A549 (cell line): ENCODE data around the gene NSMCE4A. TPM values are rescaled to one million over a fixed set of nuclear protein-coding genes. Genes with fewer than 3 reads are reported as not detected.

ENCODE experiments used
- ATAC-seq, 2 experiments: fragments of 200-7000 bp in 1 of 2; fragments of >200 bp in 1 of 2; cut with Nextera tagmentation in 1 of 2; cut with Tn5 transposase in 1 of 2; 3 replicates each; pipeline versions ENCODE4 v1.8.0 to v1.9.1; 2018 to 2020; ENCODE audit warnings: mild to moderate bottlenecking in 1 of 2, moderate library complexity in 1 of 2
- CTCF ChIA-PET: fragments of 300-600 bp; sonication (Branson Sonifier 250); formaldehyde crosslinking; extraction: SDS; loops from one replicate; lab custom pipeline; 2021; ENCODE audit warnings: antibody characterized with exemption, inconsistent platforms; lab: Yijun Ruan, JAX
- POLR2A ChIA-PET: fragments of 350-600 bp; formaldehyde crosslinking; extraction: SDS; loops from one replicate; lab custom pipeline; 2021; ENCODE audit warnings: antibody characterized with exemption, inconsistent platforms; lab: Yijun Ruan, JAX
- DNase-seq, 2 experiments: peaks; one replicate each; pipeline versions ENCODE4 v3.0.0 to v3.0.0-alpha.2; 2011 to 2016; ENCODE audit warnings: low read depth in 1 of 2, low spot score in 1 of 2
- FAIRE-seq: peaks from 2 replicates; lab custom pipeline; 2011; peaks lifted over from hg19 to GRCh38; lab: Jason Lieb, UNC
- H3K27ac ChIP-seq, 2 experiments: fragments of >200 bp; sonication (Bioruptor Twin); formaldehyde crosslinking; 3 replicates each; pipeline ENCODE4 v1.5.1; 2016 to 2017
- H3K4me1 ChIP-seq: fragments of >200 bp; sonication (Bioruptor Twin); formaldehyde crosslinking; 3 replicates; pipeline ENCODE4 v1.6.1; 2016
- H3K4me2 ChIP-seq: fragments of >200 bp; sonication (Bioruptor Twin); formaldehyde crosslinking; 3 replicates; pipeline ENCODE4 v1.6.1; 2016
- H3K4me3 ChIP-seq: fragments of >200 bp; sonication (Bioruptor Twin); formaldehyde crosslinking; 3 replicates; pipeline ENCODE4 v1.5.1; 2016
- H3K9me3 ChIP-seq: fragments of >200 bp; sonication (Bioruptor Twin); formaldehyde crosslinking; 3 replicates; pipeline ENCODE4 v1.6.1; 2016
- BCL3 ChIP-seq: fragments of >200 bp; sonication (Bioruptor Twin); formaldehyde crosslinking; IDR thresholded peaks from 3 replicates; pipeline ENCODE4 v1.6.1; 2016
- CBX8 ChIP-seq: fragments of 200-600 bp; sonication (generic); IDR thresholded peaks from 2 replicates; pipeline ENCODE4 v1.6.1; 2016
- CEBPB ChIP-seq, 2 experiments: fragments of >200 bp in 1 of 2; sonication (Bioruptor Twin) in 1 of 2; formaldehyde crosslinking in 1 of 2; IDR thresholded peaks; 2 replicates each; pipeline ENCODE4 v1.6.1; 2012 to 2016
- E2F6 ChIP-seq: IDR thresholded peaks from 2 replicates; pipeline ENCODE4 v1.6.1; 2012; ENCODE audit warnings: low read depth, borderline replicate concordance
- ESRRA ChIP-seq: fragments of 150-350 bp; IDR thresholded peaks from 2 replicates; pipeline ENCODE4 v1.6.1; 2014; ENCODE audit warnings: mild to moderate bottlenecking, low read length, borderline replicate concordance
- FOSB ChIP-seq: fragments of 250-450 bp; sonication (Bioruptor Pico); IDR thresholded peaks from 2 replicates; pipeline ENCODE4 v1.5.0; 2020; ENCODE audit warnings: mild to moderate bottlenecking, moderate library complexity
- FOSL2 ChIP-seq, 2 experiments: fragments of 450-650 bp in 1 of 2; fragments of >200 bp in 1 of 2; sonication (Bioruptor Twin) in 1 of 2; formaldehyde crosslinking; IDR thresholded peaks; 2 replicates each; pipeline versions ENCODE4 v1.5.0 to v1.6.1; 2016 to 2020; ENCODE audit warnings: mild to moderate bottlenecking in 1 of 2, moderate library complexity in 1 of 2
- HMGXB4 ChIP-seq: fragments of 250-450 bp; sonication (Bioruptor Pico); IDR thresholded peaks from 2 replicates; pipeline ENCODE4 v1.5.0; 2021; ENCODE audit warnings: mild to moderate bottlenecking, moderate library complexity, borderline replicate concordance
- HOXB13 ChIP-seq: fragments of 250-450 bp; sonication (Bioruptor Pico); IDR thresholded peaks from 2 replicates; pipeline ENCODE4 v1.5.0; 2020; ENCODE audit warnings: low read depth, mild to moderate bottlenecking, moderate library complexity
- HOXB5 ChIP-seq: fragments of 250-450 bp; sonication (Bioruptor Pico); IDR thresholded peaks from 2 replicates; pipeline ENCODE4 v1.5.0; 2020; ENCODE audit warnings: mild to moderate bottlenecking, moderate library complexity
- JUNB ChIP-seq: fragments of >200 bp; sonication (Bioruptor Twin); formaldehyde crosslinking; IDR thresholded peaks from 2 replicates; pipeline ENCODE4 v1.6.1; 2016
- KDM5A ChIP-seq: fragments of 200-600 bp; sonication (generic); IDR thresholded peaks from 2 replicates; pipeline ENCODE4 v1.6.1; 2016; ENCODE audit warnings: antibody characterized with exemption, mild to moderate bottlenecking
- MAFK ChIP-seq: fragments of 450-650 bp; IDR thresholded peaks from 2 replicates; pipeline ENCODE4 v1.6.1; 2014; ENCODE audit not compliant: partially characterized antibody
- MAZ ChIP-seq: fragments of 150-350 bp; IDR thresholded peaks from 2 replicates; pipeline ENCODE4 v1.6.1; 2014; ENCODE audit warnings: antibody characterized with exemption, low read depth, low read length, borderline replicate concordance
- MYC ChIP-seq: IDR thresholded peaks from 2 replicates; pipeline ENCODE4 v1.6.1; 2012; ENCODE audit warnings: mild to moderate bottlenecking, inconsistent platforms, low read length, improper control_type of control experiment, borderline replicate concordance
- NFE2L2 ChIP-seq: fragments of 150-350 bp; conservative IDR thresholded peaks from 2 replicates; pipeline ENCODE4 v1.6.1; 2014; ENCODE audit warnings: low read length
- PBX3 ChIP-seq: IDR thresholded peaks from 2 replicates; pipeline ENCODE4 v1.6.1; 2012
- PHF8 ChIP-seq: fragments of 200-600 bp; sonication (generic); IDR thresholded peaks from 2 replicates; pipeline ENCODE4 v1.6.1; 2016; ENCODE audit warnings: low read depth, mild to moderate bottlenecking, antibody characterized with exemption, moderate library complexity, borderline replicate concordance
- POLR2AphosphoS2 ChIP-seq: conservative IDR thresholded peaks from 2 replicates; pipeline ENCODE4 v1.6.1; 2012; ENCODE audit warnings: low read length, improper control_type of control experiment, inconsistent platforms
- RAD21 ChIP-seq, 2 experiments: fragments of >200 bp in 1 of 2; sonication (Bioruptor Twin) in 1 of 2; formaldehyde crosslinking in 1 of 2; IDR thresholded peaks in 1 of 2; conservative IDR thresholded peaks in 1 of 2; 2 replicates in 1 of 2; 3 replicates in 1 of 2; pipeline ENCODE4 v1.6.1; 2012 to 2018; ENCODE audit warnings: inconsistent platforms in 1 of 2
- RCOR1 ChIP-seq: fragments of 150-350 bp; IDR thresholded peaks from 2 replicates; pipeline ENCODE4 v1.6.1; 2014; ENCODE audit warnings: antibody characterized with exemption, low read length, low read depth
- RFX5 ChIP-seq: fragments of 450-650 bp; IDR thresholded peaks from 2 replicates; pipeline ENCODE4 v1.7.1; 2014; ENCODE audit warnings: antibody characterized with exemption, mild to moderate bottlenecking, moderate library complexity
- RNF2 ChIP-seq: fragments of 200-600 bp; sonication (generic); IDR thresholded peaks from 2 replicates; pipeline ENCODE4 v1.6.1; 2016; ENCODE audit warnings: low read depth, mild to moderate bottlenecking, antibody characterized with exemption, moderate library complexity, borderline replicate concordance
- SMC3 ChIP-seq: fragments of >200 bp; sonication (Bioruptor Twin); formaldehyde crosslinking; IDR thresholded peaks from 3 replicates; pipeline ENCODE4 v1.6.1; 2018; ENCODE audit warnings: inconsistent platforms
- TFCP2L1 ChIP-seq: fragments of 250-450 bp; sonication (Bioruptor Pico); IDR thresholded peaks from 2 replicates; pipeline ENCODE4 v1.5.0; 2021; ENCODE audit warnings: mild to moderate bottlenecking
- ZC3H11A ChIP-seq: fragments of 450-650 bp; IDR thresholded peaks from 2 replicates; pipeline ENCODE4 v1.6.1; 2014; ENCODE audit warnings: antibody characterized with exemption, mild to moderate bottlenecking
- ZFP36 ChIP-seq: fragments of 450-650 bp; IDR thresholded peaks from 2 replicates; pipeline ENCODE4 v1.6.1; 2014; ENCODE audit warnings: borderline replicate concordance; ENCODE audit not compliant: partially characterized antibody
- ZSCAN20 ChIP-seq: fragments of 250-450 bp; sonication (Bioruptor Pico); IDR thresholded peaks from 2 replicates; pipeline ENCODE4 v1.8.0; 2022; ENCODE audit warnings: mild to moderate bottlenecking, moderate library complexity
- WGBS: methylation state at CpG from one replicate; pipeline ENCODE4 v1.1.6; 2017; ENCODE audit errors: missing lambda C conversion rate; 5-methylcytosine and 5-hydroxymethylcytosine counted together
- polyA plus RNA-seq, 4 experiments: library from polyadenylated mRNA; depleted of rRNA in 3 of 4; stranded (reverse); fragments of >200 nt; fragmentation: RNase III in 1 of 4; extraction: RNeasy Plus Mini Kit Qiagen cat#74134 plus additional on column Dnase treatment in 1 of 4; gene quantifications; 2 replicates in 3 of 4; 3 replicates in 1 of 4; pipeline ENCODE4 v1.2.3, GENCODE V29; 2011 to 2017

Gene NSMCE4A
- polyA plus RNA-seq, 2 of the 4 experiments (the other 2 are of a cell fraction) = 67.2 to 172 TPM

- no peak for TF ChIP-seq HOXB13 (CRISPR knock-in tag)
- no peak for TF ChIP-seq FOSL2 (IDR thresholded peaks at IDR 0.05)
- no peak for TF ChIP-seq FOSL2 (CRISPR knock-in tag; IDR thresholded peaks at IDR 0.05)
- TF ChIP-seq KDM5A = no peak
- TF ChIP-seq ZC3H11A = no peak
- TF ChIP-seq RNF2 = no peak
Measured at GRCh38 chr10:122013311-122013780, 38.3 kb upstream of the NSMCE4A start (continued).

GRCh38 chr10:122012731-122013130 is 37.7 kb upstream of the NSMCE4A start:
- no peak overlapping the region for H3K4me3 ChIP-seq
- TF ChIP-seq ZSCAN20 (CRISPR knock-in tag) (no peak), ZFP36 (no peak), FOSB (no peak), E2F6 (no peak), RFX5 (no peak), FOSL2 (IDR thresholded peaks at IDR 0.05) (no peak), FOSL2 (CRISPR knock-in tag; IDR thresholded peaks at IDR 0.05) (no peak), BCL3 (no peak), ESRRA (no peak), MYC (no peak), TFCP2L1 (CRISPR knock-in tag) (no peak), RAD21 (conservative IDR thresholded peaks at IDR 0.05 in 1 of 2, IDR thresholded peaks at IDR 0.05 in 1 of 2) (no peak), CEBPB (IDR thresholded peaks at IDR 0.05) (no peak), RCOR1 (no peak), SMC3 (no peak), PBX3 (no peak)
- ChIA-PET POLR2A (no interaction called here), CTCF (interaction anchor here (1.1 kb wide), 1 partner anchor 8 kb away, joined by 3 read pairs; no protein-coding TSS in a partner anchor)
- FAIRE-seq (no peak), DNase-seq (no peak), ATAC-seq (no peak)
- WGBS = 70% methylated on average over 5 of the region's 5 CpGs
- H3K9me3 ChIP-seq = 0 out of 3 replicates have a peak, but pooled peaks cover 4% of the 10 kb centered on the region
- no peaks in the 10 kb centered on the region for H3K4me1 ChIP-seq
- H3K4me2 ChIP-seq = no peak overlapping the region
- H3K27ac ChIP-seq = no peak overlapping the region

GRCh38 chr10:122010405-122011050 is 35.5 kb upstream of the NSMCE4A start:
- no peak overlapping the region for H3K4me2 ChIP-seq
- FAIRE-seq (no peak), ATAC-seq (no peak), DNase-seq (no peak)
- H3K9me3 ChIP-seq = 0 out of 3 replicates have a peak, but pooled peaks cover 4% of the 10 kb centered on the region
- no peak overlapping the region for H3K27ac ChIP-seq
- H3K4me1 ChIP-seq = no peaks in the 10 kb centered on the region
- POLR2A ChIA-PET = no interaction called here
- CTCF ChIA-PET = interaction anchor here (0.7 to 1.9 kb wide), 8 partner anchors 11 to 257 kb away, joined by 3 to 5 read pairs (median 4); no protein-coding TSS in a partner anchor
- 79% methylated on average over 4 of the region's 4 CpGs for whole genome bisulfite sequencing
- no peak overlapping the region for H3K4me3 ChIP-seq
- no peak for TF ChIP-seq MAZ
- TF ChIP-seq NFE2L2 = no peak
- no peak for TF ChIP-seq JUNB
- no peak for TF ChIP-seq RFX5
- TF ChIP-seq HMGXB4 (CRISPR knock-in tag) = no peak
- TF ChIP-seq HOXB5 (CRISPR knock-in tag) = no peak
- no peak for TF ChIP-seq MAFK
- TF ChIP-seq ZC3H11A = no peak
- TF ChIP-seq POLR2AphosphoS2 = no peak
- TF ChIP-seq PHF8 = no peak
- TF ChIP-seq CBX8 = no peak
- no peak for TF ChIP-seq CEBPB (IDR thresholded peaks at IDR 0.05)
